ENCODE measurements around the gene TBX4.

TBX4 gene

DNA sequence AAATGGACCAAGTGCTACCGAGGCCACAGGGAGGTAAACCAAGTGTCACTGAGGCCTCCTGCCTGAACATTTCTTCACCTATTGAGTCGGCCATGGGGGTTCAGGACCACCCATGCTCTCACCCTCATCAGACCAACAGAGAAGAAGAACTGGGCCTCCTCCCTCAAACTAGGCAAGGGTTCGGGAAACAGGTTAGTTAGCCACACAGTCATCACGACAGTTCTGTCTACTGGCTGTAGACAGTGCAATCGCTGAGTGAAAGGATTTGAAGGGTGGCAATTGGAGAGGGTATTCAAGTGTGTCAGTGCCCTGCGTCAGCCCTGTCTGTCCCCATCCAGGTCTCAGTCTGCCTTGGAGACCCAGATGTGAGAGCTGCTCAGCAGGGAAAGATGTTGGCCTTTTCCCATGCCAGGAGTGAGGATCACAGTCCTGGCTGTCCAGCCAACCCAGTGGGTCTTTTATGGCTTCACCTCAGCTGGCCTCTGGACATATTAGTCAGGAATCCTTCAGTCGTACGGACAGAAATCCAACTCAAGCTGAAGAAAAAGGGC is 32.7 kb upstream of the TBX4 start:
- no peak for TF ChIP-seq CTCF (conservative IDR thresholded peaks at IDR 0.05; ENCODE audit: low read depth, low read length)
- H3K4me3 ChIP-seq (ENCODE audit: low read length), result no peak overlapping the region
- no peak for DNase-seq (ENCODE audit: low read depth)

- no peak for DNase-seq (ENCODE audit: low read depth)
- no peak overlapping the region for H3K4me3 ChIP-seq (ENCODE audit: low read length)
- no peak for TF ChIP-seq CTCF (conservative IDR thresholded peaks at IDR 0.05; ENCODE audit: low read depth, low read length)
Measured at GRCh38 chr17:61420052-61420451, 32.2 kb upstream of the TBX4 start.

GRCh38 chr17:61420745-61421398 is 31.4 kb upstream of the TBX4 start:
- TF ChIP-seq CTCF (conservative IDR thresholded peaks at IDR 0.05; ENCODE audit: low read depth, low read length), result no peak
- no peak overlapping the region for H3K4me3 ChIP-seq (ENCODE audit: low read length)
- DNase-seq (ENCODE audit: low read depth), result no peak

DNA sequence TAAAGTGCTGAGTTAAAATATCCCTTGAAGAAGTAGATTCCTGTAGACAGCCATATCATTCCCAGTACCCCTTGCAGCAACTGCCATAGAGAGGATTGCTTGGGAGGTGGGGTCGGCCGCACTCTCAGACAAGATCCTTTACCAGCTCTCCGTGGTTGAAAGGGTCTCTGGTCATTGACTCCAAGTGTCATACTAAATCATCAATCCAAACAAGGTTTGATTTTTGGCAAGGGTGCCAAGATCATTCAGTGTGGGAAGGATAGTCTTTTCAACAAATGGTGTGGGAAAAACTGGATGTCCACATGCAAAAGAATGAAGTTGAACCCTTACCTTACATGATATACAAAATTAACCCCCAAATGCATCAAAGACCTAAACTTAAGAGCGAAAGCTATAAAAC is 30.8 kb upstream of the TBX4 start:
- no peak for DNase-seq (ENCODE audit: low read depth)
- H3K4me3 ChIP-seq (ENCODE audit: low read length), result no peak overlapping the region
- TF ChIP-seq CTCF (conservative IDR thresholded peaks at IDR 0.05; ENCODE audit: low read depth, low read length), result no peak

- TF ChIP-seq CTCF (conservative IDR thresholded peaks at IDR 0.05; ENCODE audit: low read depth, low read length), result no peak
- no peak for DNase-seq (ENCODE audit: low read depth)
Measured at GRCh38 chr17:61422116-61422799, 30.0 kb upstream of the TBX4 start.

GRCh38 chr17:61422869-61423268 is 29.4 kb upstream of the TBX4 start:
- no peak for TF ChIP-seq CTCF (conservative IDR thresholded peaks at IDR 0.05; ENCODE audit: low read depth, low read length)
- DNase-seq (ENCODE audit: low read depth), result no peak
- H3K4me3 ChIP-seq (ENCODE audit: low read length), result no peak overlapping the region

More at GRCh38 chr17:61422116-61422799, 30.0 kb upstream of the TBX4 start:
- H3K4me3 ChIP-seq (ENCODE audit: low read length), result no peak overlapping the region

All from retinal pigment epithelial cell (primary cell).